Mesenchymal stem cell (in vitro differentiated cells and primary cell): Measurements from ENCODE around the gene NOL4L.
A peak's percentile ranks its signal among the peaks of the same experiment; 100 is the strongest.

Experiments used
- DNase-seq: peaks from one replicate; pipeline ENCODE4 v3.0.0-alpha.2; 2013
- H2AFZ ChIP-seq: one replicate; pipeline ENCODE4 v1.6.1; 2013; ENCODE audit warnings: low read depth, mild to moderate bottlenecking, control low read depth, inconsistent platforms, low read length, moderate library complexity
- H2AK5ac ChIP-seq: 2 replicates; pipeline ENCODE4 v1.6.1; 2013; ENCODE audit warnings: low read length, moderate library complexity, mild to moderate bottlenecking, inconsistent platforms; ENCODE audit not compliant: severe bottlenecking
- H2BK120ac ChIP-seq: one replicate; pipeline ENCODE4 v1.6.1; 2013; ENCODE audit warnings: low read depth, mild to moderate bottlenecking, inconsistent platforms, low read length, moderate library complexity
- H2BK12ac ChIP-seq, 2 experiments: one replicate each; pipeline ENCODE4 v1.6.1; 2013; ENCODE audit warnings: inconsistent platforms in 2 of 2, low read length in 2 of 2, mild to moderate bottlenecking in 2 of 2, moderate library complexity in 2 of 2, control low read depth in 1 of 2
- H2BK15ac ChIP-seq: one replicate; pipeline ENCODE4 v1.6.1; 2013; ENCODE audit warnings: mild to moderate bottlenecking, low read depth, inconsistent platforms; ENCODE audit not compliant: poor library complexity, severe bottlenecking
- H2BK5ac ChIP-seq: 2 replicates; pipeline ENCODE4 v1.6.1; 2013; ENCODE audit warnings: low read depth, mild to moderate bottlenecking, low read length, control low read depth, inconsistent platforms; ENCODE audit not compliant: poor library complexity, severe bottlenecking
- H3K14ac ChIP-seq, 2 experiments: one replicate each; pipeline ENCODE4 v1.6.1; 2013; ENCODE audit warnings: inconsistent platforms in 2 of 2, low read length in 2 of 2, control low read depth in 1 of 2, mild to moderate bottlenecking in 1 of 2, moderate library complexity in 1 of 2
- H3K18ac ChIP-seq, 2 experiments: one replicate each; pipeline ENCODE4 v1.6.1; 2013; ENCODE audit warnings: inconsistent platforms in 2 of 2, low read length in 2 of 2, control low read depth in 1 of 2, low read depth in 1 of 2, mild to moderate bottlenecking in 1 of 2
- H3K23ac ChIP-seq, 2 experiments: one replicate each; pipeline ENCODE4 v1.6.1; 2013; ENCODE audit warnings: inconsistent platforms in 2 of 2, low read length in 2 of 2, mild to moderate bottlenecking in 2 of 2, moderate library complexity in 2 of 2, control low read depth in 1 of 2
- H3K27ac ChIP-seq: 2 replicates; pipeline ENCODE4 v1.5.1; 2013; ENCODE audit warnings: mild to moderate bottlenecking, moderate library complexity, low read length, control low read depth, inconsistent platforms; ENCODE audit not compliant: poor library complexity, severe bottlenecking
- H3K27me3 ChIP-seq, 2 experiments: 2 replicates each; pipeline versions ENCODE4 v1.6.1 to v1.7.0; 2013; ENCODE audit warnings: low read length in 2 of 2, mild to moderate bottlenecking in 2 of 2, moderate library complexity in 2 of 2, control low read depth in 1 of 2, inconsistent platforms in 1 of 2; ENCODE audit not compliant: control insufficient read depth in 1 of 2, insufficient read depth in 1 of 2
- H3K36me3 ChIP-seq, 2 experiments: 2 replicates each; pipeline versions ENCODE4 v1.6.1 to v1.7.0; 2013; ENCODE audit warnings: low read length in 2 of 2, control low read depth in 1 of 2, inconsistent platforms in 1 of 2, low read depth in 1 of 2, mild to moderate bottlenecking in 1 of 2; ENCODE audit not compliant: insufficient read depth in 2 of 2, control insufficient read depth in 1 of 2
- H3K4ac ChIP-seq, 2 experiments: one replicate each; pipeline ENCODE4 v1.6.1; 2013; ENCODE audit warnings: inconsistent platforms in 2 of 2, low read length in 2 of 2, mild to moderate bottlenecking in 2 of 2, moderate library complexity in 2 of 2, control low read depth in 1 of 2, low read depth in 1 of 2
- H3K4me1 ChIP-seq: 2 replicates; pipeline ENCODE4 v1.6.1; 2013; ENCODE audit warnings: low read depth, low read length, control low read depth; ENCODE audit not compliant: control insufficient read depth, insufficient read depth
- H3K4me2 ChIP-seq: 2 replicates; pipeline ENCODE4 v1.6.1; 2013; ENCODE audit warnings: low read length, mild to moderate bottlenecking, inconsistent platforms; ENCODE audit not compliant: poor library complexity, severe bottlenecking
- H3K4me3 ChIP-seq, 2 experiments: 2 replicates each; pipeline versions ENCODE4 v1.5.1 to v1.7.0; 2013; ENCODE audit warnings: low read length in 2 of 2, mild to moderate bottlenecking in 2 of 2, control low read depth in 1 of 2, low read depth in 1 of 2; ENCODE audit not compliant: insufficient read depth in 1 of 2
- H3K79me1 ChIP-seq: replicated peaks from 2 replicates; pipeline ENCODE4 v1.6.1; 2013; ENCODE audit warnings: mild to moderate bottlenecking, control low read depth, low read length, inconsistent platforms; ENCODE audit not compliant: poor library complexity, severe bottlenecking
- H3K9ac ChIP-seq: 2 replicates; pipeline ENCODE4 v1.7.0; 2013; ENCODE audit warnings: mild to moderate bottlenecking, low read length, moderate library complexity
- H3K9me3 ChIP-seq: 2 replicates; pipeline ENCODE4 v1.7.0; 2013; ENCODE audit warnings: mild to moderate bottlenecking, low read length; ENCODE audit not compliant: control insufficient read depth
- H4K8ac ChIP-seq: one replicate; pipeline ENCODE4 v1.6.1; 2013; ENCODE audit warnings: inconsistent platforms, mild to moderate bottlenecking, low read length, moderate library complexity
- H4K91ac ChIP-seq: one replicate; pipeline ENCODE4 v1.6.1; 2013; ENCODE audit warnings: mild to moderate bottlenecking, low read length, inconsistent platforms
- whole genome bisulfite sequencing: methylation state at CpG from one replicate; pipeline ENCODE4 v1.1.7; 2013; ENCODE audit warnings: mixed read lengths; 5-methylcytosine and 5-hydroxymethylcytosine counted together

Gene NOL4L

DNA sequence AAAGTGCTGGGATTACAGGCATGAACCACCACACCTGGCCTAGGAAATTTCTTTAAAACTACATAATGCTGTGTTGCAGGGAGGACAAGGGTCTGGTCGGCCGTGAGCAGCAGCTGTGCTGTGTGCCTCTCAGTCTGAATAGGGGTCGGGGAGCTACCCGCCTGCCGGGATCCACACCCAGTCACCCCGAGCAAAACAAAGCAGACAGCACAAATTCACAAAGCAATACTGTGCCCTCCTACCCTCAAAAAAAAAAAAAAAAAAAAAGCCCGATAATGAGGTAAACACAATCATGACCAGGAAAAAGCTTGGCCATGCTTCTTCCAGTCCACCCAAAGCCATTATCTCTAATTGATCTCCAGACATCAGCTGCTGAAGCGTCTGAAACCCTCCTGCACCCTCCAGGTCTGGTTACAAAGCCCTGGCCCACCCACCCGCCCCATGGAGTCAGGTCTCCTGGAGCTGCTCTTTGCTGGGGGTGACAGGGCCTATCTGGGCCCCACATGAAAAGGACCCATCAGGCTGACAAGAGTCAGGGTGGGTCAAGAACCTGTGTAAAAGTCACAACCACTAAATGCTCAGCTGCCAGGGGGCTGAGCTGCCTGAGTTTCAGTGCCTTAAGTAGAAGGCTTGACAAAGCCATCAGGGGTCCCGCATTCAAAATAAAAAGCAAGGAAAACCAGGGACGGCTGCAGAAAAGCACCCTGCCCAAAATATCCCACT lies 88.2 kb downstream of the NOL4L start:
- Histone ChIP-seq H2BK12ac (peak overlapping the region in 1 of 2 experiments; percentile 21), H3K9me3 (no peaks in the 10 kb centered on the region), H3K23ac (no peak overlapping the region), H2BK120ac (peak overlapping the region; percentile 6), H4K91ac (peak overlapping the region; percentile 73), H3K27me3 (peaks cover 0 to 6% of the 10 kb centered on the region in 2 experiments), H3K4ac (no peak overlapping the region), H4K8ac (peak overlapping the region; percentile 21), H2BK15ac (no peak overlapping the region), H3K79me1 (no peaks in the 10 kb centered on the region), H3K18ac (peak overlapping the region in 1 of 2 experiments; percentile 50), H3K4me3 (no peak overlapping the region), H2BK5ac (no peak overlapping the region), H3K9ac (no peak overlapping the region), H3K14ac (no peak overlapping the region), H3K4me2 (no peak overlapping the region), H2AFZ (no peak overlapping the region), H3K27ac (no peak overlapping the region), H3K4me1 (peaks cover 8% of the 10 kb centered on the region), H3K36me3 (no peaks in the 10 kb centered on the region), H2AK5ac (no peak overlapping the region)
- 73% methylated on average over 11 of the region's 11 CpGs for WGBS
- no peak for DNase-seq

- Histone ChIP-seq H3K4me1 (peaks cover 8% of the 10 kb centered on the region), H3K27ac (no peak overlapping the region), H3K18ac (no peak overlapping the region), H3K4me2 (no peak overlapping the region), H2AK5ac (no peak overlapping the region), H3K79me1 (no peaks in the 10 kb centered on the region), H3K9ac (no peak overlapping the region), H3K4me3 (no peak overlapping the region), H2BK12ac (no peak overlapping the region), H2BK15ac (no peak overlapping the region), H3K23ac (no peak overlapping the region), H3K27me3 (peaks cover 0 to 6% of the 10 kb centered on the region in 2 experiments), H2AFZ (no peak overlapping the region), H3K14ac (no peak overlapping the region), H3K4ac (no peak overlapping the region), H3K9me3 (no peaks in the 10 kb centered on the region), H3K36me3 (no peaks in the 10 kb centered on the region), H2BK5ac (no peak overlapping the region), H4K91ac (no peak overlapping the region), H4K8ac (peak overlapping the region; percentile 7), H2BK120ac (no peak overlapping the region)
- 91% methylated on average over 5 of the region's 5 CpGs for WGBS
- no peak for DNase-seq
These were observed 89.2 kb downstream of the NOL4L start for GRCh38 chr20:32495949-32496348.

- Histone ChIP-seq H3K27me3 (peaks cover 0 to 6% of the 10 kb centered on the region in 2 experiments), H2AK5ac (no peak overlapping the region), H3K14ac (no peak overlapping the region), H3K36me3 (no peaks in the 10 kb centered on the region), H2BK12ac (no peak overlapping the region), H3K18ac (no peak overlapping the region), H4K8ac (no peak overlapping the region), H2BK5ac (no peak overlapping the region), H2BK15ac (no peak overlapping the region), H3K9ac (no peak overlapping the region), H3K4ac (no peak overlapping the region), H3K23ac (no peak overlapping the region), H4K91ac (no peak overlapping the region), H3K9me3 (no peaks in the 10 kb centered on the region), H2AFZ (no peak overlapping the region), H3K27ac (no peak overlapping the region), H3K4me1 (peaks cover 8% of the 10 kb centered on the region), H3K4me2 (no peak overlapping the region), H3K4me3 (no peak overlapping the region), H2BK120ac (no peak overlapping the region), H3K79me1 (no peaks in the 10 kb centered on the region)
- no peak for DNase-seq
- 77% methylated on average over 5 of the region's 8 CpGs for WGBS
These were observed 89.9 kb downstream of the NOL4L start for GRCh38 chr20:32495217-32495565.

DNA sequence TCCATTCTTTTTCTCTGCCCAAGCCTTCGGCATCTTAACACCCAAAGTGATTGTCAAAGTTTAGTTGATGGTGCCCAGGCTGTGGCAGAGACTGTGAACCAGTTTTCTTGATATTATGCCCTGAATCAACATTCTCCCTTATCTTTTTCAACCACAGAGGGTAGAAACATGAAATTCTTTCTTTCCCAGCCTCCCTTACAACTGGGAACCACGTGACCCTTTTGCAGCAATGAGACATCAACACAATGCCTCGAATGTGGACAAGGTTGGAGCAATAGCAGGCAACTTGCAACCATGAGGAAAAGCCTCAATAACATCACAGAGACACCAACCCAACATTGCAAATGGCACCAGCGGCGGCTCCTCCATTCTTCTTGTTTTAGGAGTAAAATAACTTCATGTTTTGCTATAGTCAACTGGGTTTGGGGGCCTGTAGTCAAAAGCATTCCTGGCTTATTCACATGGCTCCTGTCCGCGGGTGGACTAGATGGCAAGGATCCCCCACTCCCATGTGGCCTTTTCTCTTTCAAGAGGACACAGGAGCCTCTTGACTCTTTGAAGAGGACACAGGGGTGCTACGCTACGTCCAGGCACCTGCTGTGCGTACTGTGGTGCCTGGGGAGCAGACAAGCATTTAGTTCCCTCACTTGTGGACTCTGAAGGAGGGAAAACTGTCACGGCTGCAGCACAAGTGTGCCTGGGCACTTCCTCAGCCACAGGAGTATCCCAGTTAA lies 90.5 kb downstream of the NOL4L start:
- DNase-seq: no peak
- H2BK15ac ChIP-seq: no peak overlapping the region

More for the DNA sequence above, 90.5 kb downstream of the NOL4L start:
- H3K4ac ChIP-seq: no peak overlapping the region
- no peak overlapping the region for H3K4me3 ChIP-seq
- H3K9me3 ChIP-seq: no peaks in the 10 kb centered on the region
- no peak overlapping the region for H4K8ac ChIP-seq
- no peak overlapping the region for H3K27ac ChIP-seq
- no peak overlapping the region for H2BK120ac ChIP-seq
- 94% methylated on average over 10 of the region's 11 CpGs for WGBS
- H3K14ac ChIP-seq: peak overlapping the region in 1 of 2 experiments; percentile 13
- H2AFZ ChIP-seq: no peak overlapping the region
- no peak overlapping the region for H4K91ac ChIP-seq
- no peaks in the 10 kb centered on the region for H3K36me3 ChIP-seq
- peaks cover 0 to 6% of the 10 kb centered on the region in 2 experiments for H3K27me3 ChIP-seq
- no peak overlapping the region for H3K9ac ChIP-seq
- no peaks in the 10 kb centered on the region for H3K79me1 ChIP-seq
- H2BK5ac ChIP-seq: no peak overlapping the region
- no peak overlapping the region for H2AK5ac ChIP-seq
- H3K18ac ChIP-seq: no peak overlapping the region
- peaks cover 8% of the 10 kb centered on the region for H3K4me1 ChIP-seq
- no peak overlapping the region for H3K23ac ChIP-seq
- no peak overlapping the region for H3K4me2 ChIP-seq
- no peak overlapping the region for H2BK12ac ChIP-seq
